ENCODE measurements around the gene SLC9C2. TPM values are rescaled to one million over a fixed set of nuclear protein-coding genes. Genes with fewer than 3 reads are reported as not detected.
A peak's percentile ranks its signal among the peaks of the same experiment; 100 is the strongest.

Gene SLC9C2
- polyA plus RNA-seq, 1 experiment = not detected

DNA sequence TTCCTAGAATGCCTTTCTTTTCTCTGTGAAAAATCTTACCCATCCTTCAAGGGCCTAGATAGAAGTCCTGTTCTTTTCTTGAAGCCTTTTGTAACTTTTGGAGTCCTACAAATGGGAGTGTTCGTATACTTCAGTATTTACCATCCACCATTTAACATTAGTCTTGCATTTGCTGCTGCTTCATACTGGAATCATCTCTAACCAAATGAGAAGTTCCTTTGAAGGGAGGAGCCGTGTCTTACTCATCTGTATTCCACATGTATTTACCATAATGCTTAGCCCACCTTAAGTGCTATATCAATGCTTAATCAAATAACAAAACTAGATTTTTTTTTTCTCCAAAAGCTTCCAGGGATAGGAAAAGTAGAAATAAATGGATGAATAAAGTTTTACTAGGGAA, 118.6 kb downstream of the SLC9C2 start:
- ChIA-PET POLR2A (no interaction called here), CTCF (no interaction called here)
- H3K4me3 ChIP-seq (ENCODE audit: low read depth, low read length) = no peak overlapping the region
- no peaks in the 10 kb centered on the region for H3K27me3 ChIP-seq (ENCODE audit: control insufficient read depth, insufficient read depth, low read length)
- TF ChIP-seq, protein P1, sequence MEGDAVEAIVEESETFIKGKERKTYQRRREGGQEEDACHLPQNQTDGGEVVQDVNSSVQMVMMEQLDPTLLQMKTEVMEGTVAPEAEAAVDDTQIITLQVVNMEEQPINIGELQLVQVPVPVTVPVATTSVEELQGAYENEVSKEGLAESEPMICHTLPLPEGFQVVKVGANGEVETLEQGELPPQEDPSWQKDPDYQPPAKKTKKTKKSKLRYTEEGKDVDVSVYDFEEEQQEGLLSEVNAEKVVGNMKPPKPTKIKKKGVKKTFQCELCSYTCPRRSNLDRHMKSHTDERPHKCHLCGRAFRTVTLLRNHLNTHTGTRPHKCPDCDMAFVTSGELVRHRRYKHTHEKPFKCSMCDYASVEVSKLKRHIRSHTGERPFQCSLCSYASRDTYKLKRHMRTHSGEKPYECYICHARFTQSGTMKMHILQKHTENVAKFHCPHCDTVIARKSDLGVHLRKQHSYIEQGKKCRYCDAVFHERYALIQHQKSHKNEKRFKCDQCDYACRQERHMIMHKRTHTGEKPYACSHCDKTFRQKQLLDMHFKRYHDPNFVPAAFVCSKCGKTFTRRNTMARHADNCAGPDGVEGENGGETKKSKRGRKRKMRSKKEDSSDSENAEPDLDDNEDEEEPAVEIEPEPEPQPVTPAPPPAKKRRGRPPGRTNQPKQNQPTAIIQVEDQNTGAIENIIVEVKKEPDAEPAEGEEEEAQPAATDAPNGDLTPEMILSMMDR (IDR thresholded peaks at IDR 0.05; ENCODE audit: low read depth, low read length) = no peak
- no peak for DNase-seq (ENCODE audit: low read depth, low spot score)
- no peak overlapping the region for H3K27ac ChIP-seq (ENCODE audit: low read depth, low read length)
- no peaks in the 10 kb centered on the region for H3K9me3 ChIP-seq (ENCODE audit: control insufficient read depth, insufficient read depth, low read length)

DNA sequence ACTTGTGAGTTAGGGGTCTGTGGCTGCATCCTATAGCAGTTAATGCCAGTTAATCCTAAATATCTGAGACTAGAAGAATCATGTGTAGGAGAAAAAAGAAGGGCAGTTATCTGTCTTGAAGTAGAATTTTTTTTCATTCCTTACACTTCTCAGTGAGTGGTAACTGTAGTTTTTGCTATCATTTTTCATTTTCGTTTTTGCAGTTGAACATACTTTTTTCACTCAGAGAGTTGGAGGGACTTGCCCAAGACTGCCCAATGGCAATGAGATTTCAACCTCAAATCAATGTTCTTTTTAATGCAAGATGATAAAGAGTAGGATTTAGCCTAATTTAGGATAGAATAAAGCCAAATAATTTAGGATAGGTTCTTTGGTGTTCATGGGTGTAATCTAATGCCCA, 120.2 kb downstream of the SLC9C2 start:
- no peak overlapping the region for H3K4me3 ChIP-seq (ENCODE audit: low read depth, low read length)
- H3K27me3 ChIP-seq (ENCODE audit: control insufficient read depth, insufficient read depth, low read length) = no peaks in the 10 kb centered on the region
- H3K9me3 ChIP-seq (ENCODE audit: control insufficient read depth, insufficient read depth, low read length) = no peaks in the 10 kb centered on the region
- no peak for DNase-seq (ENCODE audit: low read depth, low spot score)
- CTCF ChIA-PET = no interaction called here
- TF ChIP-seq, protein P1 (IDR thresholded peaks at IDR 0.05; ENCODE audit: low read depth, low read length) = no peak
- H3K27ac ChIP-seq (ENCODE audit: low read depth, low read length) = no peak overlapping the region
- POLR2A ChIA-PET = no interaction called here

DNA sequence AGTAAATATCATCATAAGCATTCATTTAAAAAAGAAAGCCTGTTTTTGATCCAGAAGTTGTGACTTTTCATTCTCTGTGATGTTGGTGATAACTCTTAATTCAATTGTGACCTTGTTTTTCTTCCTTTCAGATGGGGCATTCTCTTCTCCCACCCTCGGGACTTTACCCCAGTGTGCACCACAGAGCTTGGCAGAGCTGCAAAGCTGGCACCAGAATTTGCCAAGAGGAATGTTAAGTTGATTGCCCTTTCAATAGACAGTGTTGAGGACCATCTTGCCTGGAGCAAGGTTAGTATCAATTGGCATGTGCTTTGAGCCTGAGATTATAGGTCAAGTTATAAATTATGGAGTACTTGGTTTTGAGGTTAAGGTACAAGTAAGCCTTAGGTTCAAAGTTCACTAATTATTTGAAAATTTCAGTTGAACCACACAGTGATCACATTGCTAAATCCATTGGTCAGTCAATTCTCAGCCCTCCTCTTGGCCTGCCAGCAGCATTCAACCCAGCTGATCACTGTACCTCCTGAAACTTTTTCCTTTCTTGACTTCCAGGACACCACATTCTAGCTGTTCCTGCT, 121.6 kb downstream of the SLC9C2 start:
- Histone ChIP-seq H3K27me3 (ENCODE audit: control insufficient read depth, insufficient read depth, low read length) (no peaks in the 10 kb centered on the region), H3K4me3 (ENCODE audit: low read depth, low read length) (no peak overlapping the region), H3K9me3 (ENCODE audit: control insufficient read depth, insufficient read depth, low read length) (no peaks in the 10 kb centered on the region), H3K27ac (ENCODE audit: low read depth, low read length) (no peak overlapping the region)
- ChIA-PET CTCF (no interaction called here), POLR2A (no interaction called here)
- DNase-seq (ENCODE audit: low read depth, low spot score) = no peak
- TF ChIP-seq, protein P1 (IDR thresholded peaks at IDR 0.05; ENCODE audit: low read depth, low read length) = no peak

DNA sequence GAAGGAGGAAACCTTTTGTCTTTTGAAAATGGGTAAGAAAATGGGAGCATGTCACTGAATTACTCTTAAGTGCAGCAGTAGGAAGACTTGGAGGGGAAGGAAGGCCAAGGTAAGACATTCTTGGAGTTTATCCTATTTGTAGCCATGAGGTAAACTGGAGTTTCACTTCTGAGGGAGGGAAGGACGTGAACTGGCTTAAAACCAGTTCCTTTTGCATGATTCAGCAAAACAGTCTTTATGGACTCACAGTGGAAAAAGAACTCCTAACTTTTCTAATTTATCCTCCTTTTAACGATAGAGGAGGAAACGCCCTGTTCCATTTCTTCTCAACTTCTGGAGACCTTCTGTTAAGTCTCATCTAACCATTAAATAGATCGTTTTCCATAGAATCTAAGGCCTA, 123.2 kb downstream of the SLC9C2 start:
- Histone ChIP-seq H3K4me3 (ENCODE audit: low read depth, low read length) (peak overlapping the region; percentile 89), H3K27ac (ENCODE audit: low read depth, low read length) (no peak overlapping the region), H3K27me3 (ENCODE audit: control insufficient read depth, insufficient read depth, low read length) (no peaks in the 10 kb centered on the region), H3K9me3 (ENCODE audit: control insufficient read depth, insufficient read depth, low read length) (no peaks in the 10 kb centered on the region)
- POLR2A ChIA-PET = no interaction called here
- CTCF ChIA-PET = no interaction called here
- no peak for DNase-seq (ENCODE audit: low read depth, low spot score)
- TF ChIP-seq, protein P1 (IDR thresholded peaks at IDR 0.05; ENCODE audit: low read depth, low read length) = no peak

DNA sequence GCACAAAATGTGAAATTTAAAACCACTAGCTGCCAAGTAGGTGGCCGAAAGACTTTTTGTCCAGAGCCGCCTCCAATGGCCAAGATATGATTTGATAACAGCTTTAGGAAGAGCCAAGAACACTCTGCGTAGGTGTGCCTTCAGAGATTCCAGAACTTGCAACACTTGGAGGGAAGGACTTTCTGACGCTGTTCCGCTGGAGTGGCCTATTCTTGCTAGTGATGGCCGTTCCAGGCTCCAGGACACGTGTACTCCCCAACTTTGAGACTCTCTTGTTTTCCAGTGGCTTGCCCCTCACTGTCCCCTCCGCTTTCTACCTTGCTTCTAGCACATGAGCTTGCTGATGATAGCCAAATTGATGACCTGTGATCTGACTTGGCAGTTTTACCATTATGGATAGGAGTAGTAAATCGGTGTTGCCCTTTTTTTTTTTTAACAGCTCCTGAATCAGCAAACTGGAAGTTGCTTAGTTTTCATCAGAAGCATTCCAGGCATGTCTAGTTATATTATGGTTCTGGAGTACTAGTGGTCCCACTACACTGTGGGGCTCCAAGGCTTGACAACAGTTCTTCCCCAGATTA, 124.7 kb downstream of the SLC9C2 start:
- Histone ChIP-seq H3K27me3 (ENCODE audit: control insufficient read depth, insufficient read depth, low read length) (no peaks in the 10 kb centered on the region), H3K9me3 (ENCODE audit: control insufficient read depth, insufficient read depth, low read length) (no peaks in the 10 kb centered on the region), H3K27ac (ENCODE audit: low read depth, low read length) (peak overlapping the region; percentile 88), H3K4me3 (ENCODE audit: low read depth, low read length) (peak overlapping the region; percentile 89)
- ChIA-PET CTCF (interaction anchor here (0.8 to 1.9 kb wide), 2 partner anchors 49 to 735 kb away, joined by 3 to 9 read pairs; no protein-coding TSS in a partner anchor), POLR2A (interaction anchor here (0.6 to 3.3 kb wide), 7 partner anchors 24 to 439 kb away, joined by 3 to 20 read pairs (median 4); partner anchors contain the start of genes KLHL20 and ZBTB37)
- DNase-seq (ENCODE audit: low read depth, low spot score) = no peak
- TF ChIP-seq, protein P1 (IDR thresholded peaks at IDR 0.05; ENCODE audit: low read depth, low read length) = no peak
